HG02884 (cell line): ENCODE data around the gene GNAQ.

ENCODE experiments used
- ATAC-seq: cut with Tn5 transposase; IDR thresholded peaks from one replicate; pipeline ENCODE4 v1.9.1; 2021; ENCODE audit warnings: mild to moderate bottlenecking, moderate library complexity; ENCODE audit not compliant: unreplicated experiment

GNAQ gene

DNA sequence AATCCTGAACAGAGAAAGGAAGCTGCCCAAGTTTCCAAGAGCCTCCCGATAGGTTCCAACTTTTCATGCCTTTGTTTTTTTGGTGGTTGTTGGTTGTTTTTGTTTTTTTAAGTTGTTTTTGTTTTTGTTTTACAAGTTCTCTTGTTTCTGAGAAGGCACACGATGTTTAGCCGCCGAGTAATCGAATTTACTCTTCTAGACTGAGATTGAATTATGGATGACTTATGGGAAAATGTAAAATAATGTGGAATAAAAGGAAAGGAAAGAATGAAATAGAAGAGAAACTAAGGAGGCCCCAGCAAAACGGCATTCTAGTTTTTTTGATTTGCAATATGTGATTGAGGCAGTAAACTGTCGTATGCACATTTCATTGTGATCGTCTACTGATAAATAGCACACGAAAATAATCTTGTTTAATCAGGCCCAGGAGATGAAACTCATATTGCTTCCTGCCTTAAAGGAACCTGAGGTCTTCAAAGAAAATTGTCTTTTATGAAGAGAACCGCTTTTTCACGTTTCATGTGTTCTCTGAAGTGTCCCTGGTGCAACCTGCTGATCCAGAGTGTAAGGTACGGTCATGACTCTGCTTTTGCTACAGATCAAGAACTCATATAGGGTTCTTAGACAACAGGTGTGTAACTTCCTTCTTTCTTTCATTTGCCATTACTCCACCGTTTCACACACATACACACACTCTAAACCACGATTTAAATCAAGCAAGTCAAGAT, 1.3 kb upstream of the GNAQ start:
- ATAC-seq, result no peak

DNA sequence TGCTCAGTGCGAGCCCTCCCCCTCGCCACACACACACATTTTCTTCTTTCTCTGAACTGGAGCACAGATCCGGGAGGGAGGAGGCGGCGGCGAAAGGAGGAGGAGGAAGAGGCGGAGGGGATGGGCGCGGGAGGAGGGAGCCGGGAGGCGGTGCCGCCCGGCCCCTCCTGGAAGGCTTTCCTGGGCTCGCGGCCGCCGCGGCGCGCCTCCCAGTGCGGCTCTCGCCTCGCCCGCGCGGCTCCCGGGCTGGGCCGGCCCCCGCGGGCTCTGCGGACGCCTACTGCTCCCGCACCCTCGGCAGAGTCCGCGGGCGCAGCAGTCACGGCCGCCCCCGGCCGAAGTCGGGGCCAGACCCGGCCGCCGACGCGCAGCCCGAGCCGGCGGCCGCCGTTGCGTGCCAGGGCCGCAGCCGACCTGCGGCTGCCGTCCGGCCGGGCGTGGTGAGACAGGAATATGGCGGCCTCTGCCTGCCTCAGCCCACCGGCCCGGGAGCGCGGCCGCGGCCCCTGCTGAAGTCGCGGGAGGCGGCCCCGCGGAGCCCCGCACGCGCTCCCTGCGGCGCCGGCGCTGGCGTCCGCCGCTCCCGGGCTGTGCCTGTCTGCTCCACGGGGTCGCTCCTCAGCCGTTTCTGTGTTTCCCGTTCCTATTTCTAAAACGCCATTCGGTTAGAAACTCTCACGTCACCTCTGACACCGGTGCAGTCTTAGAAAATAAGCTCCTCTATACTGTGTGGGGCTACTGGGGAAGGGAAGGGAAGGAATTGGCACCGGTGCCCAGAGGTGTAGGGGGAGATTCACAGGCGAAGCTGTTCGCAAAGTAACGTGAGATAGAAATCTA, 500 bp upstream of the GNAQ start:
- no peak for ATAC-seq

DNA sequence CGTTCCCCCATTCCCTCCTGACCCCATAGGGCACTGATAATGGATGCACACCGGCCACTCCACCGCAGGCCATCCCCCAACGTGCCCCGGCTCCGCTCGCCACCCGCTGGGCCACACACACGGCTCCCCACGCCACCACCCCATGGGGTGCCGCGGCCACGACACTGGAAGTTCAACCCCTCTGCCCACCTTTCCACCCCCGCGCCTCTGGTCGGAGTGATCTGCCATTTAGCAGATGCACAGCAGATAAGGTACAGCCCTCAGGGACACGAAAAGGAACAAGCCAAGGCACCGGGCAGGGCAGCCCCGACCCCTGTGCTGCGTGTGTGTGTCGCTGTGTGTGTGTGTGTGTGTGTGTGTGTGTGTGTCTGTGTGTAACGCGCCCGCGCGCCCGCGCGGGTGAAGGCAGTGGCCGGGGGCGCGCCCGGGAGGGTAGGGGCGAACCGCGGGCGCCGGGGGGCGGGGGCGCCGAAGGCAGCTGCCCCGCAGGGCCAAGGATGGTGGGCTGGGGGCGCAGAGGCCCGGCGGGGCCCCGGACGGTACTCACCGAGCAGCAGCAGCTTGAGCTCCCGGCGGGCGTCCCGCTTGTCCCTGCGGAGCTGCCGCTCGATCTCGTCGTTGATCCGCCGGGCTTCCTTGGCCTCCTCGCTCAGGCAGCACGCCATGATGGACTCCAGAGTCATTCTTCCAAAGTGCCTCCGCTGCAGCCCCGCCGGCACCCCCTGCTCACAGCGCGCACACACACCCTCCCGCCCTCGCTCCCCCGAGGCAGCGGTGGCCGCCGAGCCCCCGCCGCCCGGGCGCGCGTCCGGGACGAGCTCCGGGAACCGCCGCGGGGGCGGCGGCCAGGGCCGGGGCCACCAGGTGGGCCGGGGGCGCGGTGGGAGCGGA, 813 bp downstream of the GNAQ start:
- no peak for ATAC-seq

DNA sequence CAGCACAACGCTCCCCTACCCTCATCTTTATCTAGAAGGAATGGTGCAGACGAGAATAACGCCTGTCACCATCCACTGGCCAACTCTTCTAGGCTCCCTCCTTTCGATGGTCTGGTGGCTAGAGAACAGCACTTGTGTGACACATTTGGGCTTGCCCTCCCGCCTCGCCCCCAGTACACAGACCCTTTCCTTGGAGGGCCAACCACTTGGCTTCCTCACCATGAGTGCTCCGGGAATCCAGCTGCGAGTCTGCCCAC, 1.4 kb downstream of the GNAQ start:
- no peak for ATAC-seq

DNA sequence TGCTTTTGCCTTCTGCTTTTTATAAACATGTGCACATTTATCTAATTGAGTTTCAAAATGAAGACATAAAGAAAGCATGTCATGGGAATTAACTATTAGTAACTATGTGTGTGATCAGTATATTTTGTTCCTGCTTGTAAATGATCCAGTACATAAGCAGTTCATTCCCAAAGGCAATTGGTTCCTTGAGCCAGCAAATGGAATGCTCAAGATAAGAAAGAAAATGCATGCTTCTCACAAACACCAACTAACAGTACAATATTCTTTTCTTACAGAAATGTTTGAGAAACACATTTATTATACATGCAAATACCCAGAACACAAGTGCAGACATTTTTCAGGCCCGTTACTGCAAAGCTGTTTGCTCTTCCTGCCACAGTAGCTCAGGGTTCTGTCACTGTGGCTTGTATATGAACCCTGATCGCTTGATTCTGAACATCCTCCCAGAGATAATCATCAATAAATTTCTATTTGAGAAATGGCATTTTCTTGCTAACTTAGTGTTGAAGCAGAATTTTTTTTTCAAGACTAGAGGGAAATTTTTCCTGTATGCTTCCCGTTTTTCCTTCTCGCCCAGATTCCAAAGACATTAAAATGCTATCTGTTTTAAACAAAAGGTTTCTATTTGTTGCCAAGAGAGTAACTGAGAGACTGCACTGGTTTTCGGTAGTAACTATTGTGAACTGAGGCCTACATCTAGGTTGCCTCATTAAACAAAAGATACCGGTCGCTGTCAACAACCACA, 1.9 kb downstream of the GNAQ start:
- no peak for ATAC-seq

DNA sequence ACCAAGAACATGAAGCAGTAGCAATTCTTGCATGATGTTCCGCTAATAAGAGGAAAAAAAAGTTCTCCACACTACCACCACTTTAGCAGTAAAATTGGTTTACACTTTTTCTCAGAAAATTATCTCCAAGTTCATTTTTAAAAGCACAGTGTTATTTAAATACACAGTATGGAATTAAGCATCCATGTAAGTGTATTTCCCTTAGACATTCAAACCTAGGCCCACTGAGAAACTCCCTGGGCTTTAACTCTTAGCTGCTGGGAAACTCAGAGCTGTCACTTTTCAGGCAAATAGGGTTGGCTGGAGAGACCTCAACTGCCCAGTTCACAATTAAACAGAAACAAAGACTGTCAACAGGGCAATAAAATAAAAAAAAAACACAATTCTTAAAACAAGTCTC, 2.7 kb downstream of the GNAQ start:
- no peak for ATAC-seq

DNA sequence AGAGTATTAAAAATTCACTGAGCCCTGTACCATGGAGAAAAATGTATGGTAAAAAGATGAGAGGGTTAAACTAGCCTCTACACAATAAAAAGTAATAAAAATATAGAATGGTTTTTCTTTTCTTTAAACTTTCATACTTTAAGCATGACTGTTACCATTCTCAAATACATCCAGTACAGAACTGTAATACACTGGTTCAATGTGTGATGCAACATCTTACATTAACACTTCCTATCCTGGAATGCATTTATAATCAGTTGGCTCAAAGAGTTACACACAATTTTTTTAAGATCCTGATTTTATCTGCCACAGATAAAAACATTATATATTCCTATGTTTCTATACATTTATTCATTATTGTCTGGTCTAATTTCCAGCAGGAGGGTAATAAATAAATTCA, 4.7 kb downstream of the GNAQ start:
- ATAC-seq, result no peak

DNA sequence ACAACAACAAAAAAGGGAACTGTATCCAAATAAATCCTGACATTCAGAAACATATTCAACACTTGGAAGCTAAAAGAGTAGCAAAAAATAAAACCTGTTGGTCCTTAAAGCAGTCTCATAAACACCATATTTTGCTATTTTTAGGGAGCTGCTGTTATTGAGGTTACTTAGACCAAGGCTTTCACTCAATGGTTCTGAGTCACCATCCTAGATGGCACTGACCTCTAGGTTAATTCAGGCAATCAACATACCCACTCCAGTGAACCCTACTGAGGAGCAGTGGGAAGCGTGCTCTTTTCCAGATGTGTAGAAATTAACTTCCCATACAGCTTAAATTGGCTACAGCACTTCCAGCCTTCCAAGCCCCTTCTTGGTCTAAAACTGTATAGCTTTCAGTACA, 5.2 kb downstream of the GNAQ start:
- ATAC-seq, result no peak

DNA sequence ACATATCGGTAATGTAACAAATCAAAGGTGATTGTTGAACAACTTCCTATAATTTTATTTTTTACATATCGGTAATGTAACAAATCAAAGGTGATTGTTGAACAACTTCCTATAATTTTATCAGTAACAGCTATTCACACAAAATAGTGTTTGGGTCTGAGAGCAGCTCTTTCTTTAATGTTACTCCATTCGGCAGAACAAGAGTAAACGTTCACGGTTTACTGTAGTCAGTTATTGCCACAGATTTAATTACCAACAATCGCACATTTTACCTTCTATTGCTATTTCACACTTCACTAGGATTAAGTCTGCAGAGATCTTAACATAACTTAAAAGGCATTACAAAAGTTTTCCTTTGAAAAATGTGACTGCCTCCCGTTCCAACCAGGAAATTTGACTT, 6.4 kb downstream of the GNAQ start:
- ATAC-seq, result no peak

DNA sequence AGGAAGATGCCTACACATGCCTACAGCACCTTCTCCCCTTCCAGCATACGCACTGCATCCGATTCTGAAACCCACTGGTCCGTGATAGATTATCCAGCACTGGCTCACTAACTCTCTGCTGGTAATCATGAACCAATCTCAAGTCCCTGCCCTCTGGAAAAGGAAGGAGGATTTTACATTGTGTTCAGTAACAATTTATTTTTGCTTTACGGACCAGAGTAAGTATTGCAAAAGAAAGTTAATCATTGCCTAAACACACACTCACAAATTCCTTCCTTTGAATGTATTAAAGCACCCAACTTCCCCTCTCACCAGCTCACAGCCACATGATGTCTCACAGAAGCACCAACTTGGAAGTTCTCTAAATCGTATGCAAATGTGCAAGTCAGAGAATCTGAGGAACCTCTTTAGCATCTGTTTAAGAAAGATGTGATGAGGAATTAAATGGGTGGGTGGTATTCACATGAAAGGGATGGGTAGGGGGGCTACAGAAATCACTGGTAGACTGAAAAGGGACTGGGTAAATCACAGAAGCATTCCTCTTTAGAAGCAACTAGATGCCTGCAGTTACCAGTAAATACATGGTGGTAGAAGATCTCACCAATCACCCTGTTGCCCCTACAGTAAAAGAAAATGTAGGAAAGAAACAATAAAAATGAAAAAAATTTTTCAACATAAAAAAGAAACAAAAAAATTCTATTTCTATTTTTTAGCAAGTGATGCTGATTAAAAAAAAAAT, 8.4 kb downstream of the GNAQ start:
- ATAC-seq, result no peak

DNA sequence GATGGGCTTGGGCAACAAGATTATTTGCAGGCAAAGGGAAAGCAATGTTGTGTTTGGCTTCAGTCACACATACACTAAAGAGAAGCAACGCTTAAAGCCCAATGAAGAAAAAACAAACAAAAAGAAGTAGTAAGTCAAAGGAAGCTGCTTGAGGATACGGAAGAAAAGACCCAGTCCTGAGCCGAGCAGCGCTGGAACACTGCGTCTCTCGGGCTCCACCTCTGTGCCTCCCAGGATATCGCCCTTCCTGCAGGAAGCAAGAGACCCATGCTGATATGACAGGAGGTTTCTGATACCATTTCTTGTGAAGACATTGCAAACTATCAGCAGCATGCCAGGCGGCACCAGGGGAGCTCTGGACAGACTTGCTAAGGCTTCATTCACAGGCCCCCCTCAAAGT, 9.9 kb downstream of the GNAQ start:
- no peak for ATAC-seq

DNA sequence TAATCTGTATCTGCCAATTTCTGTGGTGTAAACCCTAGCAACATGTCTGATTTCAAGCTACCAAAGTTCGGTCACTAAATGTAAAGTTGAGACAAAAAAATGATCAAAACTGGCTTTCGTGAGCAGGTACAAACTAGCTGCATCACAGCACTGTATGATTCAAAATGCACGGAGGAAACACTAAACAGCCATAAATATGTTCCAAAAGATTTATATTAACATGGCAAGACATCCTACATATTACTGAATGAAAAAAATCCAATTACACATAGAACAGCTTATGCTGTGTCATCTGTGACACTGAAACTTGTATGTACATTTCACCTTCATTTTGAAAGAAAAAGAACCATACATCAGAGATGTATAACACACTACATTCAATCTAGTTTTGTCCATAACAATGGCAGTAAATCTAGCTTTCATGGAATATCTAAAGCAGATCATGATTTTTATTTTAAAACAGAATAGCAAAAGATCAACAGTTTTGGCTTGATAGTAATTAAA, 14.4 kb downstream of the GNAQ start:
- no peak for ATAC-seq

DNA sequence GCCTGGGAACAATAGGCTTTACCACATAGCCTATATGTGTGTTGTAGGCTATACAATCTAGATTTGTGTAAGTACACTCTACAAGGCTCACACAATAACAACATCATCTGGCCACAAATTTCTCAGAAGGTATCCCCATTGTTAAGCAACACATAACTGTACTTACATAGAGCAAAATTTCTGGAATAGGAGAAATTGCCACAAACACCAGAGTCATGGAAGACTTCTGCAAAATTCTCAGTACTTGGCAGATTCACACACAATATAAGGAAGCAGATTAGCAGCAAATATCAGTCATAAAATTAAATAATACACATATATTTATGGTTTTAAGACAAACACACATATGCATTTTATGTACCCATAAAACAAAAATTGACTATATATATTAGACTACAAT, 16.4 kb downstream of the GNAQ start:
- no peak for ATAC-seq

DNA sequence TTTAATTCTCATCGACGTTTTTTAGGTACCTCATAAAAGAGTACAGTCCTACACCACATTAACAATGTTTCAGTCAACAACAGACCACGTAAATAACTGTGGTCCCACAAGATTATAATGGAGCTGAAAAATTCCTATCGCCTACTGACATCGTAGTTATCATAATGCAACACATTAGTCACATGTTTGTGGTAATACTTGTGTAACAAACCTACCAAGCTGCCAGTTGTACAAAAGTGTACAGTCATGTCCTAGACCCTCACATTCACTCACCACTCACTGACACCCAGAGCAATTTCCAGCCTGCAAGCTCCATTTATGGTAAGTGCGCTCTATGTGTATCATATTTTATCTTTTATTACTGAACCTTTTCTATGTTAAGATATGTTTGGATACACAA, 16.8 kb downstream of the GNAQ start:
- no peak for ATAC-seq

DNA sequence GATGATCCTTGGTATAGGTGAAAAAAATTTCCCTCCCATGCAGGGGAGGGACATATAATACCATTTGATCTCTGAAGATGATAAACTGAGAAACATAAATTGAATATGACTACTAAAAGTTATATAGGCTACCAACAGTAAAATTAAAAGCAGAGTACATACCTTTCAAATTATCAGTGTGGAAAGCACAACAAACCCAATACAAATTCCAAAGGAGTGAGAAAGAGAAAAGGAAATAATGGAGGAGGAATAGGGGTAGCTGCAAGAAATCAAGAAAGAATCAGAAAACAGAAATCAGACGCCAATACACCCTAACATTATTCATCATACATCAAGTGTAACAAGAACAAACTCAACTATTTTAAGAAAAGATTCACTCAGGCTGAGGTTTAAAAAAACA, 17.7 kb downstream of the GNAQ start:
- no peak for ATAC-seq

DNA sequence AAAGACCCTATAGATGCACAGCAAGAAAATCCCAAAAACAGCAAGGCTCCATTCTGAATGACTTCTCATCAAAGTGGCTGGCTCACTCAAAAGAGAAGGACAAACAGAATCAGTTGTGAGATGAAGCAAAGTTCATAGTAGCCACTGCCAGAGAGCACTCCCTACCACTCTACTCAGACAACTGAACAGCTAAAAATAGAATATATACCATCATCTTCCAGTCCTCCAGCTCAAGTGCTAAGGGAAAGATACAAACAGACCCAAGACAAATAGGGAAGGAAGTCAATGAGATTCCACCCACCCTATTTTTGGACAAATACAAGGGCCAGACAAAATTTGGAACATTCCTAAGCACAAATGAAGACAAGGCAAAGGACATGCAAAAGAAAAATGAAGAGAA, 20.6 kb downstream of the GNAQ start:
- no peak for ATAC-seq

DNA sequence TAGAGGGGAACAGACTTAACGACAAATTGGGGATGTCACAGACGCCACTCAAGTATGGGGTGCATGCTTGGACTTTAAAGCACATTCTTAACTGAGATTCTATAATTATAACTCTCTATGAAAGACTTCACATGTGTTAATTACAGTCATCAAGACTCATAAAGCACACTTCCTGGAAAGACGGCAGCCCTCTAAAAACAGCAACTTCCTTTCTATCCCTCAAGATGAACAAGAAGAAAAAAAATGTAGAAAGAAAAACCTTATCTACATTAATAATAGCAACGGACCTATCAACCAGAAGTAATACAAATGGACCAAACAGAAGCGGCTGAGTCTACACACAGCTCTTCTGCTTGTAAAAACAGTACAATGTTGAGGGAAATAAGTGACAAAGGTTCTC, 21.2 kb downstream of the GNAQ start:
- ATAC-seq, result no peak

DNA sequence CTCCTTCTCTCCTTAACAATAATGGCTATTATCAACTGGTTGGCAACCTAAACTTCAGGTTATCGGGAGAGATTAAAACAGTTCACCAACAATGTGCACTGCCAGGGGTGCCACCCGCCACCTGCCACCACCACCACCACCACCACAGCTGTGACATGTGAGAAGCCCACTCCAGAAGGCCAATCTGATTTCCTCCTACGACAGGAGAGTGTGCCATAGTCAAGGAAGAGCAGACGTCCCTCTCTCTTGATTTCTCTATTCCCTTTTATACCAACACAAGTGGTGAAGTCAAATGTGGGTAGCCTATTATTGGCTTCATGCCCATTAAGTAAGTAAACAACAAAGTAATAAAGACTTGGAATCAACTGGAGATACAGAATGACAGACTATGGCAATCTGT, 22.4 kb downstream of the GNAQ start:
- ATAC-seq, result no peak

DNA sequence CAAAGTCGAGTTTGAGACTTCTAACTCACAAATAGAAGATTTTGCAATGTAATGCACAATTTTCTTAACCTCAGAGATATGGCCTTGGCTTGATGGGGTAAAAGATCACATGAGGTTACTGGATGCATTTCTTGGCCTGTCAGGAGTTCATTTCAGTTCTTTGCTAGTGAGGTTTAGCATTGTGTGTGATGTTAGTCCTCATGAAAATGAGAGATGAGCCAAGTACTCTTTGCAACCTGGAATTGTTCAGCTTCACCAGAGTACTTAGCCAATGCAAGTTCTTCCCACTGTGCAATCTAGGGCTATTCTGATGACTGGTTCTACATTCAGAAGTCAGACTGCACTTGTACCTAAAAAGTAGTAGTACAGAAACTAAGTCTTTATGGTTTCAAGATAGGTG, 24.9 kb downstream of the GNAQ start:
- ATAC-seq, result no peak
